ENCODE measurements around the gene KIAA1217.

Gene KIAA1217

DNA sequence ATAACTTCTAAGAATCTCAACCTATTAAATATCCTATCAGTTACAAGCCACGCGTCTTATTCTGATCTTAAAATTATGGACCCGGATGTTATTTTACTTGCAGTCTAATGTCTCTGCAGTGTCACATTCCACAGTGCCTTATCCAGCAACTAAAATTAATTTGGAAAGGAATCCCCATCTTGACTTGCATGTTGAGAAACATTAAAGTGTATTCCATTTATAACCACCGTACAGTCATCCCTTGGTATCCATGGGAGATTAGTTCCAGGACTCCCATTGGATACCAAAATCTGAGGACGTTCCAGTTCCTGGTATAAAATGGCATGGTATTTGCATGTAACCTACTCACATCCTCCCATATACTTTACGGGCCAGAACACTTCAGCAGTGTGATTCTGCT, 320.0 kb downstream of the KIAA1217 start:
- Histone ChIP-seq H3K27ac (ENCODE audit: low read depth, low read length) (no peak overlapping the region), H3K36me3 (ENCODE audit: insufficient read depth, low read length) (no peaks in the 10 kb centered on the region), H3K4me3 (ENCODE audit: low read depth, low read length) (no peak overlapping the region), H3K79me2 (ENCODE audit: control insufficient read depth, insufficient read depth, low read length, unreplicated experiment) (no peaks in the 10 kb centered on the region), H3K4me1 (ENCODE audit: control insufficient read depth, insufficient read depth, low read length, unreplicated experiment) (no peaks in the 10 kb centered on the region), H2AFZ (ENCODE audit: low read length, unreplicated experiment) (no peak overlapping the region), H3K27me3 (ENCODE audit: insufficient read depth, low read length) (no peaks in the 10 kb centered on the region)

DNA sequence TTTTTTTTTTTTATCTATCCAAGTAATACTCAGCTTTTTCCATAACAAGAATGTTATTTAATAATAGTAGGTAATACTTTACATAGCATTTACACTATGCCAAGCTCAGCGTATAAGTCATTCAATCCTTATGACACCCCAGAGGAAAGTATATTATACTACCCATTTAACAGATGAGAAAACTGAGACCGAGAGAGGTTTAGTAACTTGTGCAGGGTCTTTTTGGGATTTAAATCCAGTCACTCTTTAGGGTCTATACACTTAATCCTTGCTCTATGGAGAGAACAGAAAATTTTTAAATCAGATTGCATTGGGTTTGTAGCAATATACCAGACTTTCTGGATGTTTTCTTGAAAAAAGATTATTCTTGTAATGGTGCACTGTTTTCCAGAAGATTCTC, 322.5 kb downstream of the KIAA1217 start:
- no peak overlapping the region for H3K4me3 ChIP-seq (ENCODE audit: low read depth, low read length)
- no peaks in the 10 kb centered on the region for H3K79me2 ChIP-seq (ENCODE audit: control insufficient read depth, insufficient read depth, low read length, unreplicated experiment)
- no peaks in the 10 kb centered on the region for H3K27me3 ChIP-seq (ENCODE audit: insufficient read depth, low read length)
- H2AFZ ChIP-seq (ENCODE audit: low read length, unreplicated experiment) = no peak overlapping the region
- H3K36me3 ChIP-seq (ENCODE audit: insufficient read depth, low read length) = no peaks in the 10 kb centered on the region
- H3K4me1 ChIP-seq (ENCODE audit: control insufficient read depth, insufficient read depth, low read length, unreplicated experiment) = no peaks in the 10 kb centered on the region
- H3K27ac ChIP-seq (ENCODE audit: low read depth, low read length) = no peak overlapping the region

DNA sequence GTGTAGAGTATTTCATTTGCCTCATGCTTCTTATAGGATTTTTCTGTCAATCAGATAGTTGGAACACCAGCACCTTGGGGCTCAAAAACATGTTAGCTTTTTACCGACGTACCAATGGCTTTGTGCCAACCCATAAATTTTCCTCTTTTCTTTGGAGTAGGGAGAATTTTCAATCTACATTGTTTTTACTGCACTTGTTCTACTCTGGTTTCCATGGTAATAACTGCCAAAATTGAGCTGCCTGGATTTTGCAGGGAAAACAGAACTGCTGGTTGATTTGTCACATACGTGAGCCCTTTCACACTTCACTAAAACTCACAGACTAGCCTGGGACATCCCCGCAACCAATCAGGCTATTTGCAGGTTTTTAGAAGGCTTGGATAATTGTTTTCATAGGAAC, 325.0 kb downstream of the KIAA1217 start:
- Histone ChIP-seq H3K27ac (ENCODE audit: low read depth, low read length) (no peak overlapping the region), H2AFZ (ENCODE audit: low read length, unreplicated experiment) (no peak overlapping the region), H3K4me1 (ENCODE audit: control insufficient read depth, insufficient read depth, low read length, unreplicated experiment) (no peaks in the 10 kb centered on the region), H3K79me2 (ENCODE audit: control insufficient read depth, insufficient read depth, low read length, unreplicated experiment) (no peaks in the 10 kb centered on the region), H3K36me3 (ENCODE audit: insufficient read depth, low read length) (no peaks in the 10 kb centered on the region), H3K4me3 (ENCODE audit: low read depth, low read length) (no peak overlapping the region), H3K27me3 (ENCODE audit: insufficient read depth, low read length) (no peaks in the 10 kb centered on the region)

DNA sequence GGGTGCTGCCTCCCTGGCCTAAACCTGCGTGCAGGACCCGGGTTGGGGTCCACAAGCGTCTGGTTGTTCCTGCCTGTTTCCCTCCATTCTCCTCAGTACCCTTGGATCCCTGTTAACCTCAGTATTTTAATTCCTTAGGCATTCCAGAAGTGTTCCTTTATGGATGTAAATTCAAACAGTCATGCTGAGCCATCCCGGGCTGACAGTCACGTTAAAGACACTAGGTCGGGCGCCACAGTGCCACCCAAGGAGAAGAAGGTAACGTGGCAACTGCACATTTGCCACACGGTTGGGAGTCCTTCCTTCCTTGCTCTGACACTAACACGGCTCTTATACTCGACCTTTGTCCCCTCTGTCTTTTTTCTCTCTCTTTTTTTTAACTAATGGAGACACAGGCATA, 327.7 kb downstream of the KIAA1217 start:
- Histone ChIP-seq H3K4me3 (ENCODE audit: low read depth, low read length) (no peak overlapping the region), H3K79me2 (ENCODE audit: control insufficient read depth, insufficient read depth, low read length, unreplicated experiment) (no peaks in the 10 kb centered on the region), H3K27ac (ENCODE audit: low read depth, low read length) (no peak overlapping the region), H2AFZ (ENCODE audit: low read length, unreplicated experiment) (no peak overlapping the region), H3K4me1 (ENCODE audit: control insufficient read depth, insufficient read depth, low read length, unreplicated experiment) (no peaks in the 10 kb centered on the region), H3K36me3 (ENCODE audit: insufficient read depth, low read length) (no peaks in the 10 kb centered on the region), H3K27me3 (ENCODE audit: insufficient read depth, low read length) (no peaks in the 10 kb centered on the region)

DNA sequence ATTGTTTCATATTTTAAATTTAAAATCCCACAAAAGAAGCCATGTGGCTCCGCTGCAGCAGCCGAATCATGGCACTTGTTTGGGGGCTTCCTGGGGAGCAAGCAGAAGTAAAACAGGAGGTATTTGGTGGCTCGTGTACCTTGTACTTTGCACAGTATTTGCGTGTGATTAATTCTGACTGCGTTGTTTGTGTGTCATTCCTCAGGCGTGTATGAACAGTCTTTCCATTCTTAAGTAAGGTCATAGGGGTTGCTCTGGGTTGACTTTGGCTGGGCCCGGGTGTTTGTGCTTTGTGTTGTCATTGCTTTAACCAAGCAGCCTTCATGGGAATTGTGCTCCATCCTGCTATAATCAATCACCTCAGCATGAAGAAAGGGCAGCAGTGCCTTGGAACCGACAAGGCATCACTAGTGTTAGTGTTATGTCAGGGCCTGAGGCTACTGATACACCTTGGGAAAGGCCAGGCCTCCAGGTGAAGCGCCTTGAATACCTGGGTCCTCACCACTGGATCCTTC, 332.4 kb downstream of the KIAA1217 start:
- Histone ChIP-seq H3K4me3 (ENCODE audit: low read depth, low read length) (no peak overlapping the region), H3K79me2 (ENCODE audit: control insufficient read depth, insufficient read depth, low read length, unreplicated experiment) (no peaks in the 10 kb centered on the region), H3K27ac (ENCODE audit: low read depth, low read length) (no peak overlapping the region), H2AFZ (ENCODE audit: low read length, unreplicated experiment) (no peak overlapping the region), H3K36me3 (ENCODE audit: insufficient read depth, low read length) (no peaks in the 10 kb centered on the region), H3K4me1 (ENCODE audit: control insufficient read depth, insufficient read depth, low read length, unreplicated experiment) (no peaks in the 10 kb centered on the region), H3K27me3 (ENCODE audit: insufficient read depth, low read length) (no peaks in the 10 kb centered on the region)

DNA sequence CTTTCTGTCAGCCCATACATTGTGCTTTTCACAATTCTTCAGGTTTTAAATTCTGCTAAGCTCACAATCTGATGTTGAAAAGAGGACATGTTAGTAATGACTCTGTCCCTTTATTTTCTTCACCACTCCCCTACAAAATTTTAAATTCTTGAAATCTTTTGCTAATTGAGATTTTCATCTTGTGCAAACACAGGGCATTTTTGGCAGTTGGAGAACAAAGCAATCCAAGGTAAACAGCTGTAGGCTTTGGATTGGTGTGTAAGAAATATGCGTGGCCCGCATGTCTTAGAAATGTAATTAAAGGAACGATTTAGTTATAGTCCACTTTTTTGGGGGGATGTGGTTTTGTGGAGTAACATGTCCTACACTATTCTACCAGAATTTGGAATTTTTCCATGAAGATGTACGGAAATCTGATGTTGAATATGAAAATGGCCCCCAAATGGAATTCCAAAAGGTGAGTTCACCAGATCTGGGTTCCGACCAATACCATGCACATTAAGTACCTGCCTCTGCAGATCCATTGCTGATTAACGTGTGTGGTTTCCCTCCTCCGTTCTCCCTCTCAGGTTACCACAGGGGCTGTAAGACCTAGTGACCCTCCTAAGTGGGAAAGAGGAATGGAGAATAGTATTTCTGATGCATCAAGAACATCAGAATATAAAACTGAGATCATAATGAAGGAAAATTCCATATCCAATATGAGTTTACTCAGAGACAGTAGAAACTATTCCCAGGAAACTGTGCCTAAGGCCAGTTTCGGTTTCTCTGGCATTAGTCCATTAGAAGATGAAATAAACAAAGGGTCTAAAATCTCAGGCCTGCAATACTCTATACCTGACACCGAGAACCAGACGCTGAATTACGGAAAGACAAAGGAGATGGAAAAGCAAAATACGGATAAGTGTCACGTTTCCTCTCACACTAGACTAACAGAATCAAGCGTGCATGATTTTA, 333.7 kb downstream of the KIAA1217 start:
- H3K4me3 ChIP-seq (ENCODE audit: low read depth, low read length) = no peak overlapping the region

DNA sequence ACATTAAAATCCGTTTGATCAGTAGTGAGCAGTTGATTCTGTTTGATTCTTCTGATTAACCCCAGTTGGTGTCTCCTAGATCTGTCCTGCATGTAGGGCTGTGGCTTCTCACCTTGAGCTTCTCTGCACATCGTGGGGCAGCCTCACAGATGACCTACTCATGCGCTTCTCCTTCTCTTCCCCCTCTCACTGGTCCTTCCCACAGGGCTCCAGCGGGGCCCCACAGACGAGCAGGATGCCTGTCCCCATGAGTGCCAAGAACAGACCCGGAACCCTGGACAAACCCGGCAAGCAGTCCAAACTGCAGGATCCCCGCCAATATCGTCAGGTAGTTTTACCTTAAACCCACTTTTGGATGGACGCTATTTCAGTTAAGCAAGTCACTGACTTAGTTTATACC, 335.8 kb downstream of the KIAA1217 start:
- Histone ChIP-seq H3K4me1 (ENCODE audit: control insufficient read depth, insufficient read depth, low read length, unreplicated experiment) (no peaks in the 10 kb centered on the region), H3K4me3 (ENCODE audit: low read depth, low read length) (no peak overlapping the region), H3K36me3 (ENCODE audit: insufficient read depth, low read length) (no peaks in the 10 kb centered on the region), H2AFZ (ENCODE audit: low read length, unreplicated experiment) (no peak overlapping the region), H3K79me2 (ENCODE audit: control insufficient read depth, insufficient read depth, low read length, unreplicated experiment) (no peaks in the 10 kb centered on the region), H3K27ac (ENCODE audit: low read depth, low read length) (no peak overlapping the region), H3K27me3 (ENCODE audit: insufficient read depth, low read length) (no peaks in the 10 kb centered on the region)

More for the DNA sequence above, 333.7 kb downstream of the KIAA1217 start:
- Histone ChIP-seq H3K36me3 (ENCODE audit: insufficient read depth, low read length) (no peaks in the 10 kb centered on the region), H3K4me1 (ENCODE audit: control insufficient read depth, insufficient read depth, low read length, unreplicated experiment) (no peaks in the 10 kb centered on the region), H3K27ac (ENCODE audit: low read depth, low read length) (no peak overlapping the region), H3K27me3 (ENCODE audit: insufficient read depth, low read length) (no peaks in the 10 kb centered on the region), H2AFZ (ENCODE audit: low read length, unreplicated experiment) (no peak overlapping the region), H3K79me2 (ENCODE audit: control insufficient read depth, insufficient read depth, low read length, unreplicated experiment) (no peaks in the 10 kb centered on the region)

DNA sequence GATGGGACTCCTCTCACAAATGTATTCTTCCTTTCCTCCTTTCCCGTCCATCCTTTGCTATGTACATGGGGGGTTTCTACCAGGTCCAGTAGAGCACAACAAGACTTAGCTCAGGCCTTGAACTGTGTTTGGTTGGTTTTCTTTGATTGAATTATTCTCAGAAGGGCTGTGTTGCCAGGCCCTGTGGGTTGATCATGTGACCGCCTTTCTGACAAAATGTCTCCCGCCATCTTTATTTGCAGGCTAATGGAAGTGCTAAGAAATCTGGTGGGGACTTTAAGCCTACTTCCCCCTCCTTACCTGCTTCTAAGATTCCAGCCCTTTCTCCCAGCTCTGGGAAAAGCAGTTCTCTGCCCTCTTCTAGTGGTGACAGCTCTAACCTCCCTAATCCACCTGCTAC, 336.6 kb downstream of the KIAA1217 start:
- Histone ChIP-seq H3K4me1 (ENCODE audit: control insufficient read depth, insufficient read depth, low read length, unreplicated experiment) (no peaks in the 10 kb centered on the region), H3K27ac (ENCODE audit: low read depth, low read length) (no peak overlapping the region), H3K36me3 (ENCODE audit: insufficient read depth, low read length) (no peaks in the 10 kb centered on the region), H3K27me3 (ENCODE audit: insufficient read depth, low read length) (no peaks in the 10 kb centered on the region), H3K79me2 (ENCODE audit: control insufficient read depth, insufficient read depth, low read length, unreplicated experiment) (no peaks in the 10 kb centered on the region), H2AFZ (ENCODE audit: low read length, unreplicated experiment) (no peak overlapping the region), H3K4me3 (ENCODE audit: low read depth, low read length) (no peak overlapping the region)

DNA sequence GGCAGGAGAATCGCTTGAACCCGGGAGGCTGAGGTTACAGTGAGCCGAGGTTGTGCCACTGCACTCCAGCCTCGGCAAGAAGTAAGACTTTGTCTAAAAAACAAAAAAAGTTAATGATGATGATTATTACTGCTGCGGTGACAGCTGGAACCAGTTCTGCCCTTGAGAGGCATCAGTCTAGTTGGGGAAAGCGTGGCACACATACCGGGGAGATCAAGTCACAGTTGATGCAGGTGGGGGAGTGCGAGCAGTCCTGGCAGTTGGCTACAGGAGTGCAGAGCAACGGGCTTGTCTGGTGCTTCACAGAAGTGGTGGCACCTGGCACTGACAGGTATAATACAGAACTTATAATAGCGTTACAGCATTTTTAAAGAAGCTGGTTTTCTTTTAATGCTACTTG, 341.7 kb downstream of the KIAA1217 start:
- no peaks in the 10 kb centered on the region for H3K36me3 ChIP-seq (ENCODE audit: insufficient read depth, low read length)
- no peak overlapping the region for H3K4me3 ChIP-seq (ENCODE audit: low read depth, low read length)
- no peak overlapping the region for H2AFZ ChIP-seq (ENCODE audit: low read length, unreplicated experiment)
- H3K4me1 ChIP-seq (ENCODE audit: control insufficient read depth, insufficient read depth, low read length, unreplicated experiment) = no peaks in the 10 kb centered on the region
- H3K27me3 ChIP-seq (ENCODE audit: insufficient read depth, low read length) = peaks cover 21% of the 10 kb centered on the region
- no peaks in the 10 kb centered on the region for H3K79me2 ChIP-seq (ENCODE audit: control insufficient read depth, insufficient read depth, low read length, unreplicated experiment)
- H3K27ac ChIP-seq (ENCODE audit: low read depth, low read length) = no peak overlapping the region

DNA sequence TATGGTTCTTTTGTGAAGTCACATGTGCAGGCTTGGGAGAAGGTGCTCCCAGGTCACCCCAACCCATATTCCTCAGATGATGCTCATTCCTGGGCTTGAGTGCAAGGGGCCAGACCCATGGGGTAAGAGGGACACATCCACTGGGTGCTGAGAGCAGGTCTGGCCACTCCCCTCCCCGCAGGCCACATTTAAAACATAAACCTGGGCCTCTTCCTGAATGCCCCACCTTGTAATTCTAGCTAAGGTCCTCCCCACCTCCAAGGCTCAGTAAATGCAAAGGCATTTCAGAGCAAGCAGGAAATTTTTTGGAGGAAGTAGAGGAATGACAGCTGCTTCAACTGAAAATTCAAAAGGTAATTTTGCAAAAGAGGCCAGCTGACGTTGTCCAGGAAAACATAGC, 342.2 kb downstream of the KIAA1217 start:
- H3K36me3 ChIP-seq (ENCODE audit: insufficient read depth, low read length) = no peaks in the 10 kb centered on the region
- H2AFZ ChIP-seq (ENCODE audit: low read length, unreplicated experiment) = no peak overlapping the region
- H3K79me2 ChIP-seq (ENCODE audit: control insufficient read depth, insufficient read depth, low read length, unreplicated experiment) = no peaks in the 10 kb centered on the region
- peaks cover 21% of the 10 kb centered on the region for H3K27me3 ChIP-seq (ENCODE audit: insufficient read depth, low read length)
- no peak overlapping the region for H3K27ac ChIP-seq (ENCODE audit: low read depth, low read length)
- no peak overlapping the region for H3K4me3 ChIP-seq (ENCODE audit: low read depth, low read length)
- no peaks in the 10 kb centered on the region for H3K4me1 ChIP-seq (ENCODE audit: control insufficient read depth, insufficient read depth, low read length, unreplicated experiment)
